ENCODE measurements around the gene GPR156. TPM values are rescaled to one million over a fixed set of nuclear protein-coding genes. Genes with fewer than 3 reads are reported as not detected.

Gene GPR156
- total RNA-seq, 1 experiment from 2014 or later = 2.2 TPM

DNA sequence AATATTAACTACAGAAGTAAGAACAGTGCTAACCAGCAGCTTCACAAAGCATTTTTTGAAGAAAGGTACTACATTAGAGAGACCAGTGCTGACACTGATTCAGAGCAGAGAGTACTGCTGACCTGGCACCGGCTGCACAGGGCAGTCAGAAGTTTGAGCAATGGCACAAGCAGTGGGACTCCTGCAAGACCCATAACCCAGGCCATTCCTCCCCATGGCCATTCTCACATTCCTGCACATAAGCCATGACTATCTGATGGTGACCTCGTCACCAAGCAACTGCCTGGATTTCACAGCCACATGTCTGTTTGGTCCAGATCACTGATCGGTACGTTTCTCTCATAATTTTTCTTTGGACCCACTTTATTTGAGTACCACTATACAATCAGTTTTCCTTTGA, 88.7 kb downstream of the GPR156 start:
- no peak for DNase-seq (ENCODE audit: low read depth)

GRCh38 chr3:120193554-120193953, 91.5 kb downstream of the GPR156 start:
- no peak for DNase-seq (ENCODE audit: low read depth)

DNA sequence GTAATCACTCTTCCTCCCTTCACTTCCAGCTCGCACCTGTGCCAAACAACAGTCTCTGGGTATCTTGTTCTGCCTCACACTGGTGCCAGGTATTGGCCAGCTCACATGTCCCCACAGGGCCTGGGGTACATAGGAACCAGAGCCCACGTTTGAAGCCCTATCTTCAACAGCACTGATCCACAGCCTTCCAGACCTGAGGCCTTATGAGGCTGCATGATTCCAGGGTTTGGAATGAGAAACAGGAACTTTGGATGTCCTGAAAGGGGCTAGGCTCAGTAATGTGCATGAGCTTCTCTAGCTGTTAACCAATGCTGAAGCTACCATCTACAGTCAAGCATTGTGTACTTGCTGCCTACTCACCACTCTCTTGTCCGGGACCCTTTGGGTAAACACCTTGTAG, 92.4 kb downstream of the GPR156 start:
- DNase-seq (ENCODE audit: low read depth) = no peak

DNA sequence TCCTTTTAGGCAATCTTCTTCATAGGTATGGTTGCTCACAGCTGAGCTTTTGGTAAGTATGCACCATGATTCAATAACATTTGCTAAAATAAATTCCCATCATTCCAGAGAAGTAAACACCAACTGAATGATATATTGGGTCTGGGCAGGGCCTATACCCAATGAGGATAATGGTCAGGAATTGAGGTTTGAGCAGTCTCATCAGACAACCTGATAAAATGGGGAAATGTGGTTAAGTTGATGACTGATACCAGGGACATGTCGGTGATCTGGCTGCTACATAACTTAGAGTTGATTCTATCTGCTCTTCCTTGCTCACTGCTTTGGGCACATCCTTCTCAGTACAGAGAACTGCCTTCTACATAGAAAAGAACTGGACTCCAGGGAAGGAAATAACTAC, 92.9 kb downstream of the GPR156 start:
- peak; percentile 61 for DNase-seq (ENCODE audit: low read depth)

GRCh38 chr3:120182613-120183511, 102.2 kb downstream of the GPR156 start:
- DNase-seq (ENCODE audit: low read depth) = peak; percentile 76

DNA sequence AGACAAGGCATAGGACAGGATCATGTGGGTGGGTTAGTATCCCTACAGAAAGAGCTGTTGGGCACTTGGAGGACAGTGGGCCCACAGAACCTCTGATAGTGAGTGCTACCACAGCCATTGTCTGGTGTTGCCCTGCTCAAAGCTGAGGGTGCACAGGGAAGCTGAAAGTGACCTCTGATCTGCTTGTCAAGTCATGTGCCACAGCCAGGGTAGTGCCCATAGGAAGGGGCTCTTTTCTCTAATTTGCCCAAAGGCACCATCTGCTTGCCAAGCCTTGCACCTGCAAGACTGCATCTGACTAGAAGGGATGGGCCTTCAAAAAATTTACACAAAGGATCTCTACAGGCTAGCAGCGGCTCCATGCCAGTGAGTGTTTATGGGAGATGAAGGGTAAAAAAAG, 103.4 kb downstream of the GPR156 start:
- peak; percentile 46 for DNase-seq (ENCODE audit: low read depth)

GRCh38 chr3:120180731-120181412, 104.2 kb downstream of the GPR156 start:
- no peak for DNase-seq (ENCODE audit: low read depth)

GRCh38 chr3:120177707-120178306, 107.2 kb downstream of the GPR156 start:
- peak; percentile 83 for DNase-seq (ENCODE audit: low read depth)

DNA sequence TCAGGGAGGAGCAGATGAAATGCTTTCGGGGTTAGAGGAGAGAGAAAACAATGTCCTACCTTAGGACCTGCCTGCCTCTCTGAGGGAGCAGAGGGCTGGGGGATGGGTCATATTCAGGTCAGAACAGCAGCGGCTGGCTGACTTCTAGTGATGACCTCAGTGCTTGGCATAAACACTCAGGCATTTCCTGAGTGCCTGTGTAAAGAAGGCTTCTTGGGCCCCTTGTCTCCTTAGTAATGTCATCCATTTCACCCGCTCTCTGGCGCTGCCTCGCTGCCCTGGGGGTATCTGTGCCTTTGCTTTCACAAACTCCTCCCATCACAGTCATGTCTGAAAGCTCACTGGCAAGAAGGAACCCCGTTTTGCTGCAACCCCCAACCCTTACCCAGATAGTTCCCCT, 107.9 kb downstream of the GPR156 start:
- peak; percentile 99 for DNase-seq (ENCODE audit: low read depth)

DNA sequence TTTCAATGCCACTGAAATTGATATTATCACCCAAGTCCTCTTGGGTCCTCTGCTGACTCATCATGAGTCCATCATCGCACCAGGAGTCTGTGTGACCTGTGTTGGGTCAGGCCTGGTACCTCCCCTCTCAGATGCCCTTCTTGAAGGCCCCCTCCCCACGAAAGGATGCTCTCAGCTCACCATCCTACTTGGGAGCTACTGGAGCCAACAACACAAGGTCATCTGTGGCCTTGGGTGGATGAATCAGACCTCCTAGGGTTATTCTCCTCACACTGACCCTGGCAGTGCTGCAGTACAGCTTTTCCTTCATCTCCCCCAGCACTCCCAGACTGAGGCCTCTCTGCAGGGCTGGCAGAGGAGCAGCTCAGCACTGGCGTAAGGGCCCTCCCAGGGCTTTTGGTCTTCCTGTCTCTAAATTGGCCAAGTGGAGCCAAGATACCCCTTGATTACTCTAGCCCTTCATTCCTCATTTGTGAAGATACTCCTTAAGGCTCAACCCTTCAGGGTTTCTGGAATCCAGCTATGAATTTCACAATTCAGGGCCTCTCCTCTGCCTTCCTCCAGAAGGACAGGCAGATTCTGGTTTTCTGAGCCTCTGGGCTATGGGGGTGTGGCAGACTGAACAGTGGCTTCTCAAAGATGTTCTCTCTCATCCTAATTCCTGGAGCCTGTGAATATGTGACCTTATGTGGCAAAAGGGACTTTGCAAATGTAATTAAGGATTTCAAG, 110.0 kb downstream of the GPR156 start:
- peak; percentile 61 for DNase-seq (ENCODE audit: low read depth)

GRCh38 chr3:120173056-120173675, 111.9 kb downstream of the GPR156 start:
- DNase-seq (ENCODE audit: low read depth) = no peak

DNA sequence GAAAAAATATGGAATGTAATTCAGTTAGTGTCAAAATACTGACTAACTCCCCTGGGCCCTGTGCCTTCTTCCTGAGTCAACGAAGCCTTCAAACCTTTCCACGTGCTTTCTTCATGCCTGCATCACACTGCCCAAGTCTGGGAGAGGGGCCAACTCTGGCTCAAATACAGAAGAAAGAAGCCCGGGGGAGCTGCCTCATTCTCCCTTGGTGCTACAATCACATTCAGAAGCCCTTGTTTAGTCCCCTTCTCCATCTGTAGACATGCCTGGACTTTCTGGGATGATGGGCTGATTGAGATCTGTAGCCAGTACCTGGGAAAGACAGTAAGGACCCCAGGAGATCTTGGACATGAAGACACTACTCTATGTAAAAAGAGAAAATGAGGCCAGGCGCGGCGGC, 113.0 kb downstream of the GPR156 start:
- DNase-seq (ENCODE audit: low read depth) = peak; percentile 91

GRCh38 chr3:120171134-120171873, 113.7 kb downstream of the GPR156 start:
- DNase-seq (ENCODE audit: low read depth) = no peak

- peak; percentile 97 for DNase-seq (ENCODE audit: low read depth)
Observed at GRCh38 chr3:120170223-120170622, 114.8 kb downstream of the GPR156 start.

GRCh38 chr3:120169407-120169806, 115.6 kb downstream of the GPR156 start:
- no peak for DNase-seq (ENCODE audit: low read depth)

DNA sequence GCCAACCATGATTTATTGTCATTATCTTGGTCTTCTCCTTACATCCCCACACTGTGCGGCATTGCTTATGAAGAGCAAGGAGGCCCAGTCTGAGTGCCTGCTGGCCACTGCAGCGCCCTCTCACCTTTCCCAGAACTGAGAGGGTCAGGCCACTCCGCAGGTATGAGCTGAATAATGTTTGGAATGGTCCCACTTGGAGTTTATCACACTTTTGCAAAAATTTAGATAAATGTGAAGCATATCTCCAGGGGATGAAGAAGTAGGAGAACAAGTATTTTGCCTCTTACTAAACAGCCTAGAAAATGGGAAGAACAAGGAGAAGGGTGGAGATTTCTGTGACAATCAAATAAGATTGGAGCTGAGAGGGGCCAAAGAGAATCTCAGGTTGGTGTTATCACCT, 116.4 kb downstream of the GPR156 start:
- no peak for DNase-seq (ENCODE audit: low read depth)

GRCh38 chr3:120168038-120168437, 117.0 kb downstream of the GPR156 start:
- DNase-seq (ENCODE audit: low read depth) = no peak

DNA sequence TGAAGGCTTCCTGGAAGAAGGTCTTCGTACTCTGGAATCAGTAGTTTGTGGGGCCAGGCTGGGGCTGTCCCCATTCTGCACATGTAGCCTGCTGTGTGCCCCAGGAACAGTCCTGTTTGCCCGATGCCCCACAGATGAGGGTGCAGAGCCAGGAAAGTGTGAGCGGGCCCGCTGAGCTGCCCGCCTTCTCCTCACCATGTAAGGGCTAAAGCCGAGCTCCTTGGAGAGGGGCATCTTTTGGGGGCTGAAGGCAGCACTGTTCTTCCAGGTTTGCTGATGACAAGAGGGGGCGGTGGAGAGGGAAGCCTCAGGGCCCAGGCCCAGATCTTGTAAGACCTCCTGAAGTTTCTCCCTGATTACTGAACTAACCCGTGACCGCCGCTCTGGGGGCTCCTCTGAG, 117.5 kb downstream of the GPR156 start:
- no peak for DNase-seq (ENCODE audit: low read depth)

- no peak for DNase-seq (ENCODE audit: low read depth)
Observed at GRCh38 chr3:120163816-120164215, 121.2 kb downstream of the GPR156 start.

- DNase-seq (ENCODE audit: low read depth) = no peak
Observed at GRCh38 chr3:120163026-120163425, 122.0 kb downstream of the GPR156 start.

- DNase-seq (ENCODE audit: low read depth) = peak; percentile 91
Observed at GRCh38 chr3:120162400-120162799, 122.6 kb downstream of the GPR156 start.

Data from M059J (cell line).